WTC11 (cell line): ENCODE data around the gene ACOT9. TPM values are rescaled to one million over a fixed set of nuclear protein-coding genes. Genes with fewer than 3 reads are reported as not detected.
A peak's percentile ranks its signal among the peaks of the same experiment; 100 is the strongest.

ENCODE experiments used
- ATAC-seq: fragments of 200-7000 bp; cut with Tn5 transposase; 2 replicates; pipeline ENCODE4 v1.10.0; 2021; ENCODE audit warnings: mild to moderate bottlenecking, moderate library complexity
- CTCF ChIA-PET: fragments of 300-600 bp; sonication (Branson Sonifier 250); formaldehyde crosslinking; loops from one replicate; lab custom pipeline; 2021; ENCODE audit warnings: antibody characterized with exemption; lab: Charles Lee
- POLR2A ChIA-PET: fragments of 350-600 bp; sonication (Branson Sonifier 250); formaldehyde crosslinking; loops from one replicate; lab custom pipeline; 2021; ENCODE audit warnings: antibody characterized with exemption; lab: Charles Lee
- DNase-seq: peaks from one replicate; pipeline ENCODE4 v3.0.0; 2021; ENCODE audit warnings: low spot score
- H3K27ac Mint-ChIP-seq: 2 replicates; pipeline ENCODE4 v1.8.0; 2021; ENCODE audit warnings: mixed read lengths
- H3K27me3 Mint-ChIP-seq: 2 replicates; pipeline ENCODE4 v1.8.0; 2021; ENCODE audit warnings: low read depth, mild to moderate bottlenecking, moderate library complexity, mixed read lengths
- H3K36me3 Mint-ChIP-seq: 2 replicates; pipeline ENCODE4 v1.8.0; 2021; ENCODE audit warnings: mixed read lengths
- H3K4me1 Mint-ChIP-seq: 2 replicates; pipeline ENCODE4 v1.8.0; 2022; ENCODE audit warnings: mixed read lengths
- H3K4me3 Mint-ChIP-seq: 2 replicates; pipeline ENCODE4 v1.8.0; 2021; ENCODE audit warnings: mild to moderate bottlenecking, moderate library complexity, mixed read lengths
- H3K9me3 Mint-ChIP-seq: 2 replicates; pipeline ENCODE4 v1.8.0; 2021; ENCODE audit warnings: mixed read lengths
- CREM ChIP-seq: sonication (generic); formaldehyde crosslinking; IDR thresholded peaks from 2 replicates; pipeline ENCODE4 v1.8.1; 2022; ENCODE audit warnings: mild to moderate bottlenecking, missing genetic modification reagents, moderate library complexity
- ELF4 ChIP-seq: sonication (generic); formaldehyde crosslinking; IDR thresholded peaks from 2 replicates; pipeline ENCODE4 v1.8.1; 2022; ENCODE audit warnings: low read depth, mild to moderate bottlenecking, moderate library complexity, missing genetic modification reagents
- ESRRA ChIP-seq: sonication (generic); formaldehyde crosslinking; IDR thresholded peaks from 2 replicates; pipeline ENCODE4 v1.8.1; 2022; ENCODE audit warnings: mild to moderate bottlenecking, missing genetic modification reagents, borderline replicate concordance
- FOXJ3 ChIP-seq: sonication (generic); formaldehyde crosslinking; IDR thresholded peaks from 2 replicates; pipeline ENCODE4 v1.9.0; 2021; ENCODE audit warnings: missing genetic modification reagents, mild to moderate bottlenecking, borderline replicate concordance
- KAT7 ChIP-seq: sonication (generic); formaldehyde crosslinking; IDR thresholded peaks from 2 replicates; pipeline ENCODE4 v1.8.1; 2023; ENCODE audit warnings: missing genetic modification reagents, mild to moderate bottlenecking, borderline replicate concordance
- MYBL2 ChIP-seq: sonication (generic); formaldehyde crosslinking; IDR thresholded peaks from 2 replicates; pipeline ENCODE4 v1.8.1; 2023; ENCODE audit warnings: mild to moderate bottlenecking, moderate library complexity, missing genetic modification reagents
- NR3C1 ChIP-seq: sonication (generic); formaldehyde crosslinking; conservative IDR thresholded peaks from 2 replicates; pipeline ENCODE4 v1.8.1; 2023; ENCODE audit warnings: low read depth, mild to moderate bottlenecking, missing genetic modification reagents
- PRRX2 ChIP-seq: fragments of 250-450 bp; sonication (Bioruptor Pico); IDR thresholded peaks from 2 replicates; pipeline ENCODE4 v1.8.0; 2021; ENCODE audit warnings: mild to moderate bottlenecking
- SMAD4 ChIP-seq: sonication (generic); formaldehyde crosslinking; IDR thresholded peaks from 2 replicates; pipeline ENCODE4 v1.8.0; 2022; ENCODE audit warnings: mild to moderate bottlenecking, missing genetic modification reagents
- SOX15 ChIP-seq: fragments of 250-450 bp; sonication (Bioruptor Pico); IDR thresholded peaks from 2 replicates; pipeline ENCODE4 v1.9.0; 2021; ENCODE audit warnings: mild to moderate bottlenecking
- SP1 ChIP-seq: sonication (generic); formaldehyde crosslinking; conservative IDR thresholded peaks from 2 replicates; pipeline ENCODE4 v1.8.1; 2022; ENCODE audit warnings: missing genetic modification reagents
- STAT6 ChIP-seq: sonication (generic); formaldehyde crosslinking; conservative IDR thresholded peaks from 2 replicates; pipeline ENCODE4 v1.8.1; 2023; ENCODE audit warnings: mild to moderate bottlenecking, low read depth, missing genetic modification reagents, moderate library complexity
- ZBTB21 ChIP-seq: sonication (generic); formaldehyde crosslinking; IDR thresholded peaks from 2 replicates; pipeline ENCODE4 v1.8.1; 2023; ENCODE audit warnings: mild to moderate bottlenecking, missing genetic modification reagents, borderline replicate concordance
- ZNF138 ChIP-seq: sonication (generic); formaldehyde crosslinking; conservative IDR thresholded peaks from 2 replicates; pipeline ENCODE4 v1.8.1; 2022; ENCODE audit warnings: mild to moderate bottlenecking, moderate library complexity, missing genetic modification reagents
- total RNA-seq: library from RNA; stranded (reverse); gene quantifications from 3 replicates; pipeline ENCODE4 v1.2.3, GENCODE V29; 2021
- TF ChIP-seq, protein P1 (sequence below): fragments of 250-450 bp; sonication (Bioruptor Pico); IDR thresholded peaks from 2 replicates; pipeline ENCODE4 v1.9.0; 2021; ENCODE audit warnings: moderate library complexity, mild to moderate bottlenecking, inconsistent platforms, borderline replicate concordance
- TF ChIP-seq, protein P2 (sequence below): fragments of 250-450 bp; sonication (Bioruptor Pico); IDR thresholded peaks from 2 replicates; pipeline ENCODE4 v1.8.0; 2021; ENCODE audit warnings: mild to moderate bottlenecking
- TF ChIP-seq, protein P3 (sequence below): fragments of 200-600 bp; IDR thresholded peaks from 2 replicates; pipeline ENCODE4 v1.8.0; 2022; ENCODE audit warnings: antibody characterized with exemption
- TF ChIP-seq, protein P4 (sequence below): sonication (generic); formaldehyde crosslinking; IDR thresholded peaks from 2 replicates; pipeline ENCODE4 v1.8.1; 2023; ENCODE audit warnings: mild to moderate bottlenecking, missing genetic modification reagents
- TF ChIP-seq, protein P5 (sequence below): sonication (generic); formaldehyde crosslinking; IDR thresholded peaks from 2 replicates; pipeline ENCODE4 v1.8.1; 2022; ENCODE audit warnings: low read depth, mild to moderate bottlenecking, moderate library complexity, missing genetic modification reagents, borderline replicate concordance
- TF ChIP-seq, protein P6 (sequence below): fragments of 250-450 bp; sonication (Bioruptor Pico); IDR thresholded peaks from 2 replicates; pipeline ENCODE4 v1.9.0; 2021; ENCODE audit warnings: mild to moderate bottlenecking
- TF ChIP-seq, protein P7 (sequence below): fragments of 250-450 bp; sonication (Bioruptor Pico); conservative IDR thresholded peaks from 2 replicates; pipeline ENCODE4 v1.9.0; 2021; ENCODE audit warnings: mild to moderate bottlenecking

The ACOT9 gene
- total RNA-seq, 1 experiment from 2014 or later = 29.3 TPM

DNA sequence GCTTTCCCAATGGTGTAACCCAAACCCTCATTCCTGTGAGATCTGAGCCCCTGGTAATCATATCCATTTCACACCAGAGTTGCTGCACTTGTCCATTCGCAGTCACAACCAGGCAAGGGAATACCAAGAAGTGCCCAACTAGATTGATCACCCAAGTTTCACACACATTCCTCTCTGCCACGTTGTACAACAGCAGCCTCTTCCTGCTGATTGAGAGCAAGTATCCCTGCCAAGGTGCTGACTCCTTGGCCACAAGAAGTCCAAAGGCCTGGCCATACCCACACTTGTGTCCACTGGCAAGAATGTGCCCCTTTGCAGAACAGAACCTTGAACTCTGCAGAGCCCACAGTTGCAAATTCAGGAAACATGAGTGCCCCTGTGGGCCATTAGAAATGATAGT, 6.5 kb upstream of the ACOT9 start:
- no peak overlapping the region for H3K4me3 Mint-ChIP-seq
- H3K27ac Mint-ChIP-seq = peak overlapping the region; percentile 38; the same call in 1 of the 2 replicates
- CTCF ChIA-PET = interaction anchor here (1.4 kb wide), 1 partner anchor 152 kb away, joined by 3 read pairs; no protein-coding TSS in a partner anchor
- no peaks in the 10 kb centered on the region for H3K36me3 Mint-ChIP-seq
- DNase-seq (no peak), ATAC-seq (no peak)
- POLR2A ChIA-PET = no interaction called here
- H3K4me1 Mint-ChIP-seq = no peaks in the 10 kb centered on the region
- TF ChIP-seq, protein P1, sequence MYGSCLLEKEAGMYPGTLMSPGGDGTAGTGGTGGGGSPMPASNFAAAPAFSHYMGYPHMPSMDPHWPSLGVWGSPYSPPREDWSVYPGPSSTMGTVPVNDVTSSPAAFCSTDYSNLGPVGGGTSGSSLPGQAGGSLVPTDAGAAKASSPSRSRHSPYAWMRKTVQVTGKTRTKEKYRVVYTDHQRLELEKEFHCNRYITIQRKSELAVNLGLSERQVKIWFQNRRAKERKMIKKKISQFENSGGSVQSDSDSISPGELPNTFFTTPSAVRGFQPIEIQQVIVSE = no peak
- TF ChIP-seq, protein P2, sequence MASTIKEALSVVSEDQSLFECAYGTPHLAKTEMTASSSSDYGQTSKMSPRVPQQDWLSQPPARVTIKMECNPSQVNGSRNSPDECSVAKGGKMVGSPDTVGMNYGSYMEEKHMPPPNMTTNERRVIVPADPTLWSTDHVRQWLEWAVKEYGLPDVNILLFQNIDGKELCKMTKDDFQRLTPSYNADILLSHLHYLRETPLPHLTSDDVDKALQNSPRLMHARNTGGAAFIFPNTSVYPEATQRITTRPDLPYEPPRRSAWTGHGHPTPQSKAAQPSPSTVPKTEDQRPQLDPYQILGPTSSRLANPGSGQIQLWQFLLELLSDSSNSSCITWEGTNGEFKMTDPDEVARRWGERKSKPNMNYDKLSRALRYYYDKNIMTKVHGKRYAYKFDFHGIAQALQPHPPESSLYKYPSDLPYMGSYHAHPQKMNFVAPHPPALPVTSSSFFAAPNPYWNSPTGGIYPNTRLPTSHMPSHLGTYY (CRISPR knock-in tag) = no peak
- no peak for TF ChIP-seq ESRRA (CRISPR knock-in tag)
- no peaks in the 10 kb centered on the region for H3K27me3 Mint-ChIP-seq
- H3K9me3 Mint-ChIP-seq = no peaks in the 10 kb centered on the region

- no peaks in the 10 kb centered on the region for H3K27me3 Mint-ChIP-seq
- peak overlapping the region; percentile 38; the same call in 1 of the 2 replicates for H3K27ac Mint-ChIP-seq
Measured at GRCh38 chrX:23749129-23749528, 6.1 kb upstream of the ACOT9 start.

More at GRCh38 chrX:23749129-23749528, 6.1 kb upstream of the ACOT9 start:
- ChIA-PET POLR2A (no interaction called here), CTCF (interaction anchor here (1.4 kb wide), 1 partner anchor 153 kb away, joined by 3 read pairs; no protein-coding TSS in a partner anchor)
- no peak for ATAC-seq
- H3K9me3 Mint-ChIP-seq = no peaks in the 10 kb centered on the region
- no peak for TF ChIP-seq STAT6 (CRISPR knock-in tag)
- no peak for TF ChIP-seq ELF4
- no peak for TF ChIP-seq ZBTB21 (CRISPR knock-in tag)
- TF ChIP-seq PRRX2 = no peak
- no peak for TF ChIP-seq SP1 (CRISPR knock-in tag)
- TF ChIP-seq, protein P3, sequence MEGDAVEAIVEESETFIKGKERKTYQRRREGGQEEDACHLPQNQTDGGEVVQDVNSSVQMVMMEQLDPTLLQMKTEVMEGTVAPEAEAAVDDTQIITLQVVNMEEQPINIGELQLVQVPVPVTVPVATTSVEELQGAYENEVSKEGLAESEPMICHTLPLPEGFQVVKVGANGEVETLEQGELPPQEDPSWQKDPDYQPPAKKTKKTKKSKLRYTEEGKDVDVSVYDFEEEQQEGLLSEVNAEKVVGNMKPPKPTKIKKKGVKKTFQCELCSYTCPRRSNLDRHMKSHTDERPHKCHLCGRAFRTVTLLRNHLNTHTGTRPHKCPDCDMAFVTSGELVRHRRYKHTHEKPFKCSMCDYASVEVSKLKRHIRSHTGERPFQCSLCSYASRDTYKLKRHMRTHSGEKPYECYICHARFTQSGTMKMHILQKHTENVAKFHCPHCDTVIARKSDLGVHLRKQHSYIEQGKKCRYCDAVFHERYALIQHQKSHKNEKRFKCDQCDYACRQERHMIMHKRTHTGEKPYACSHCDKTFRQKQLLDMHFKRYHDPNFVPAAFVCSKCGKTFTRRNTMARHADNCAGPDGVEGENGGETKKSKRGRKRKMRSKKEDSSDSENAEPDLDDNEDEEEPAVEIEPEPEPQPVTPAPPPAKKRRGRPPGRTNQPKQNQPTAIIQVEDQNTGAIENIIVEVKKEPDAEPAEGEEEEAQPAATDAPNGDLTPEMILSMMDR = no peak
- TF ChIP-seq KAT7 (CRISPR knock-in tag) = no peak
- TF ChIP-seq MYBL2 (CRISPR knock-in tag) = no peak
- TF ChIP-seq SOX15 (CRISPR knock-in tag) = no peak
- no peak for TF ChIP-seq CREM
- no peak for TF ChIP-seq NR3C1 (CRISPR knock-in tag)
- TF ChIP-seq SMAD4 (CRISPR knock-in tag) = no peak
- TF ChIP-seq, protein P4, sequence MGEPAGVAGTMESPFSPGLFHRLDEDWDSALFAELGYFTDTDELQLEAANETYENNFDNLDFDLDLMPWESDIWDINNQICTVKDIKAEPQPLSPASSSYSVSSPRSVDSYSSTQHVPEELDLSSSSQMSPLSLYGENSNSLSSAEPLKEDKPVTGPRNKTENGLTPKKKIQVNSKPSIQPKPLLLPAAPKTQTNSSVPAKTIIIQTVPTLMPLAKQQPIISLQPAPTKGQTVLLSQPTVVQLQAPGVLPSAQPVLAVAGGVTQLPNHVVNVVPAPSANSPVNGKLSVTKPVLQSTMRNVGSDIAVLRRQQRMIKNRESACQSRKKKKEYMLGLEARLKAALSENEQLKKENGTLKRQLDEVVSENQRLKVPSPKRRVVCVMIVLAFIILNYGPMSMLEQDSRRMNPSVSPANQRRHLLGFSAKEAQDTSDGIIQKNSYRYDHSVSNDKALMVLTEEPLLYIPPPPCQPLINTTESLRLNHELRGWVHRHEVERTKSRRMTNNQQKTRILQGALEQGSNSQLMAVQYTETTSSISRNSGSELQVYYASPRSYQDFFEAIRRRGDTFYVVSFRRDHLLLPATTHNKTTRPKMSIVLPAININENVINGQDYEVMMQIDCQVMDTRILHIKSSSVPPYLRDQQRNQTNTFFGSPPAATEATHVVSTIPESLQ = no peak
- TF ChIP-seq FOXJ3 (CRISPR knock-in tag) = no peak
- TF ChIP-seq, protein P5, sequence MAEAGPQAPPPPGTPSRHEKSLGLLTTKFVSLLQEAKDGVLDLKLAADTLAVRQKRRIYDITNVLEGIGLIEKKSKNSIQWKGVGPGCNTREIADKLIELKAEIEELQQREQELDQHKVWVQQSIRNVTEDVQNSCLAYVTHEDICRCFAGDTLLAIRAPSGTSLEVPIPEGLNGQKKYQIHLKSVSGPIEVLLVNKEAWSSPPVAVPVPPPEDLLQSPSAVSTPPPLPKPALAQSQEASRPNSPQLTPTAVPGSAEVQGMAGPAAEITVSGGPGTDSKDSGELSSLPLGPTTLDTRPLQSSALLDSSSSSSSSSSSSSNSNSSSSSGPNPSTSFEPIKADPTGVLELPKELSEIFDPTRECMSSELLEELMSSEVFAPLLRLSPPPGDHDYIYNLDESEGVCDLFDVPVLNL (CRISPR knock-in tag) = no peak
- TF ChIP-seq, protein P6, sequence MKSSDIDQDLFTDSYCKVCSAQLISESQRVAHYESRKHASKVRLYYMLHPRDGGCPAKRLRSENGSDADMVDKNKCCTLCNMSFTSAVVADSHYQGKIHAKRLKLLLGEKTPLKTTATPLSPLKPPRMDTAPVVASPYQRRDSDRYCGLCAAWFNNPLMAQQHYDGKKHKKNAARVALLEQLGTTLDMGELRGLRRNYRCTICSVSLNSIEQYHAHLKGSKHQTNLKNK (CRISPR knock-in tag) = no peak
- TF ChIP-seq, protein P7, sequence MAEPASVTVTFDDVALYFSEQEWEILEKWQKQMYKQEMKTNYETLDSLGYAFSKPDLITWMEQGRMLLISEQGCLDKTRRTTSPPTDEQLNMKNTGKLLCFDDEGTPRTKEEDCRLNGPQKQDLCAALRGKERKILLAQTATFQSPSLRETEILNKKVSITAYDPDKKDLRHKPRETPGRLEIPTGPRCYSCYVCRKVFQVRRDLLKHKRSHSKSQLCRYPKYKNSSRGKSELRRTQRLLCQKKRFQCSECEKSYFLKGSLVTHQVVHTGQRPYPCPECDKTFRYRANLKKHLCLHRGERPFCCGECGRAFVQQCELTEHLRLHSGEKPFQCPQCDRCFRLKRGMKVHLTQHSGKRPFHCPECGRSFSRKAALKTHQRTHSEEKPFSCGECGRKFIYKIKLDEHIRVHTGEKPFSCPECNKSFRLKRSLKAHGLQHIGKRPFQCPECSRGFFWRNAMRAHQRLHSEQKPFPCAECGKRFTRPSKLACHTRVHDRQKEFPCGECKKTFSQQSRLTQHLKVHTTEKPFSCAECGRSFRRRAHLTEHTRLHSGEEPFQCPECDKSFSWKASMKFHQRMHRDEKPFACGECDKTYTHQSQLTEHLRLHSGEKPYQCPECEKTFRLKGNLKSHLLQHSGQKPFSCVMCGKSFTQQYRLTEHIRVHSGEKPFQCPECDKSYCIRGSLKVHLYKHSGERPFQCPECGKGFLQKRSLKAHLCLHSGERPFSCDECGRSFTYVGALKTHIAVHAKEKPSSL (CRISPR knock-in tag) = no peak
- no peak for TF ChIP-seq ZNF138 (CRISPR knock-in tag)
- H3K4me3 Mint-ChIP-seq = no peak overlapping the region
- DNase-seq = no peak
- no peaks in the 10 kb centered on the region for H3K36me3 Mint-ChIP-seq
- H3K4me1 Mint-ChIP-seq = no peaks in the 10 kb centered on the region
